HG02938 (cell line): ENCODE data around the gene SNAP47.

Source experiments
- ATAC-seq: cut with Tn5 transposase; IDR thresholded peaks from one replicate; pipeline ENCODE4 v1.9.1; 2021; ENCODE audit warnings: mild to moderate bottlenecking, moderate library complexity; ENCODE audit not compliant: unreplicated experiment

The SNAP47 gene

GRCh38 chr1:227748496-227749182 lies 13.4 kb downstream of the SNAP47 start:
- no peak for ATAC-seq

DNA sequence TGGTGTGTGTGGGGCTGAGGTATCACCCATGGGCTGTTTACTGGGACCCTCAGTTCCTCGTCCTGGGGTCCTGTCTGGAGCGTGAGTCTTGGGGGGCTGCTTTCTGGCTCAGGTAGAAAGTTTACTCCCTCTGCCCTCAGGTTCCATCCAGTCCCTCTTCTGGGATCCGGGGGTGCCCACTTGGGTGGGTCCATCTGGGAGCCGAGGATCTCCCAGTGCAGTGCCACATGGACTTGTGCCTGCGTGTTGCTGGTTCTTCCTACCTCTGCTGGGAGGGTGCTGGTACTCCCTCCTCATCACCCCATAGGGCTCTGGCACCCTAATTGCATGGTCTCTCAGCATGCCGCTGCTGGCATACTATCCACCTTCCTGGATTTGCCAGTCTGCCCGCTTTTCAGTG lies 14.0 kb downstream of the SNAP47 start:
- no peak for ATAC-seq

GRCh38 chr1:227749916-227750710 lies 14.9 kb downstream of the SNAP47 start:
- no peak for ATAC-seq

DNA sequence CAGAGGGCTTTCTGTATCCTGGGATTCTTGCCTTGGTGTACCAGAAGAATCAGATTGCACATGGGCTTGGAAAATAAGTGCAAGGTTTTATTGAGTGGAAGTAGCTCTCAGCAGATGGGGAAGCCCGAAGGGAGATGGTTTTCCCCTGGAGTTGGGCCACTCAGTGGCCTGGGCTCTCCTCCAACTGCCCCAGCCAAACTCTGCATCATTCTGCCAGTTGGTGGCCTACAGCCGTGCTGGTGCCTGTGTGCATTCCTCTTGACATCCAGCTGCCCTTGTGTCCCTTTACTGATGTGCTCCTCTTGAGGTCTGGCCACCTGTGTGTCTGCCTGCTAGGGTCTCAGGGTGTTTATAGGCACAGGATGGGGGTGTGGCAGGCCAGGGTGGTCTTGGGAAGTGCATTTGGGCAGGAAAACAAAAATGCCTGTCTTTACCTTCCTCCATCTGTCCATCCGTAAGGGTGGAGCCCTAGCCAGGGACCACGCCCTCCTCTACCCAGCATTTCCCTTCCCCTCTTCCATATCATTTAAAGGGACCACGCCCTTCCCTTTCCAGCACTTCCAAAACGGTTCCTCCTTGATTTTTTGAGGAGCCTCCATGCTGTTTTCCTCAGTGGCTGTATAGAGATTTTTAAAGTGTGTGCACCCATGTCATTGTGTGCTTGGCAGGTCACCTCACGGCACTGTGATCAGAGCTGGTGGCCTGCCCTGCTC lies 18.9 kb downstream of the SNAP47 start:
- ATAC-seq, result no peak

- no peak for ATAC-seq
These were observed 19.7 kb downstream of the SNAP47 start for GRCh38 chr1:227754958-227755357.

GRCh38 chr1:227756172-227756959 lies 21.1 kb downstream of the SNAP47 start:
- no peak for ATAC-seq

DNA sequence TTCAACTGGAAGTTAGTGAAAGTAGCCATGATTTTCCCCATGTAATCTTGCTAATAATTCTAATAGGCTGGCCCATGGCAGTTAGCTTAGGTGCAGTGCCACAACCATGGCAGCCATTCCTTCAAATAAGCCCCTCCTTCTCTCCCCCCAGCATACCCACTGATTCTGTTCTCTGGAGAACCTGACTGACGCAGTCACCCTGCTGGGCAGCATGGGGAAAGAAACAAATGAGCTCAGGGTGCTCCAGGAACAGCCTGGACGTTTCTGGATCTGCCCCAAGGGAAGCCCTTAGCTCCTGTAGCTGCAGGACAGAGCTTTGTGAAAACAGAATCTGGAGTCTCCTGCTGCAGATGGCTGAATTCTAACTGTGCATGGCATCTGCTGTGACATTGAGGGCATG lies 22.5 kb downstream of the SNAP47 start:
- ATAC-seq, result no peak

- peak; percentile 49 for ATAC-seq
These were observed 23.1 kb downstream of the SNAP47 start for GRCh38 chr1:227758366-227758765.

DNA sequence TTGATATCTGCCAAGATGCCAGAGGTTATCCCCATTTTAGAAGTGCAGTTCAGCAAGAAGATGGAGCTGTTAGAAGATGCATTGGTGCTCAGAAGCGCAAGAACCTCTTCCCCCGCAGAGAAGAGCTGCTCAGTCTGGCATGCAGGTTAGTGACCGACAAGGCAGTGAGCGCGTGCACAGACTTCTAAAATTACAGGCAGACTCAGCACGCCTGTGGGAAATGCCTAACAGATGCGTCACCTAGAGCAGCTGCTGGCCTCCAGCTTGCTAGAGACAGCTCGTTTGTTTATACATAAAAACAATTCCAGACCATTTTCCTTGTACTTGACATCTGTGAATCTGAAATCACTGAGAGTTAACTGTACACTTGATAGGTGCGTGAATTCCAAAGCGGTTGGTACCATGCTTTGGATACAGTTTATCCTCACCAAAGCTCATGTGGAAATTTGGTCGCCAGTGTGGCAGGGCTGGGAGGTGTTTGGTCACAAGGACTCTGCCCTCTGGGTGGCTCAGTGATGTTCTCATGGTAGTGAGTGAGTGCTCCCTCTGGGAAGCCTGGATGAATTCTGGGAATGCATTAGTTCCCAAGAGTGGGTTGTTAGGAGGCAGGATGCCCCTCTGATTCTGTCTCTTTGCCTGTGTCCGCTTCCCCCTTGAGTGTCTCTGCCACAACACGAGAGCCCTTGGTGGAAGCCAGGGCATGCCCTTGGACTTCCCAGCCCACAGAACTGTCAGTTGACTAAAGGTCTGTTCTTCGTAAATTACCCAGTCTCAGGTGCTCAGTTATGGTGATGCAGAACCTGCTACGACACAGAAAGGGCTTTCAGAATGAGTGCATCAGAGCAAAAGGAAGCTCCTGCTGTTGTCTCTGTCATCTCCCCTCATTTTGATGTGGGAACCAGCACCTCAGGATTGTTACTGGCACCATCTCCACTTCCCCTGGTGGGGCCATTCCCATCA lies 24.4 kb downstream of the SNAP47 start:
- ATAC-seq, result no peak

GRCh38 chr1:227760377-227760776 lies 25.1 kb downstream of the SNAP47 start:
- no peak for ATAC-seq

GRCh38 chr1:227761621-227762230 lies 26.5 kb downstream of the SNAP47 start:
- ATAC-seq, result no peak

GRCh38 chr1:227762231-227762911 lies 27.1 kb downstream of the SNAP47 start:
- ATAC-seq, result peak; percentile 81

- ATAC-seq, result no peak
These were observed 28.2 kb downstream of the SNAP47 start for GRCh38 chr1:227763246-227764018.

DNA sequence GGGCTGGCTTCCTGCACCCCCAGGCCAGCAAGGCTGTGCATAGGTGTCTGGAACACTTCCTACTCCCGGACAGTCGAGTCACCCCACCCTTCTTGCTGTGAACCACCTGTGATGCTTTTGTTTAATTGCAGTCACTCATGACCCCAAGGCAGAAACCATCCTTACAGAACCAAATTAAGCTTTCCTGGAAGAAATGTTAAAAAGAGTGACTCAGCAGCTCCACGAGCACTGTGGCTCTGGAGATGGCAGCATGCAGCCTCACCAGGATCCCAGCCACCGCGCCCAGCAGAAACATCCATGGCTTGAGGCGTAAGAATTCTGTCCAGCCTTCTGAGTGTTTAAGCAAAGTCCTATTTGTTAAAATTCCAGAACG lies 28.8 kb downstream of the SNAP47 start:
- ATAC-seq, result no peak

DNA sequence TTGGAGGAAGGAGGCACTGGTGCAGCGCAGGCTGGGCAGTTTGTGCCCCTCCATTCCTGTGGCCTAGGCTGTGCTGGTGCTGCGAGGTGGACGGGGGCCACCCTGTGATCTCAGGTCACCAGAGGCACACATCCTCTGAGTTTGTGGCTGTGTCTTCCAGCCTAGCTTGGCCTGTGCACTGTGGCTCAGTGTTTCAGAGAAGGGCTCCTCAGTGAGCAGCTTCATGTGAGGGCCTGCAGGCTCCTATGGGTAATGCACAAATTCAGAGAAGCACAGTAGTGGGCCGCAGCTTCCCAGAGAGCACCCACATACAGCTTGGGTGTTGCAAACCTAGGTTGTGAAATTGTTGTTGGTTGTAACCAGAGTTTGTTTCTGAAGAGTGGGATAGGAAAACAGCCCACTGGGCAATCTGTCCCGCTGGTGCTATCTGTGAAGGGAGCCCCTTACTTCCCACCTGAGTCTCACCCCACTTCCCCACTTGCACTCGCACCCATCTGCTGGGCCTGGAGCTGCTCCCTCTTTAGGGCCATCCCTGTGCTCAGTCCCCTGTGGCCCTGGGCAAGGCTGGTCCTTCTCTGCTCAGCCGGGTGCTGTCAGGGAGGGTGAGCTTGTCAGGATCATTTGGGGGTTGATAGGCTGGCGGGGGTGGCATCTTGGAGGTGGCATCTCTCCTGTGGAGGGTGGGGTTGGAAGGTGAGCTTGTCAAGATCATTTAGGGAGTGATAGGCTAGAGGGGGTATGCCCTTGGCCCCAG lies 30.2 kb downstream of the SNAP47 start:
- ATAC-seq, result no peak

- ATAC-seq, result no peak
These were observed 30.9 kb downstream of the SNAP47 start for GRCh38 chr1:227766015-227766634.

DNA sequence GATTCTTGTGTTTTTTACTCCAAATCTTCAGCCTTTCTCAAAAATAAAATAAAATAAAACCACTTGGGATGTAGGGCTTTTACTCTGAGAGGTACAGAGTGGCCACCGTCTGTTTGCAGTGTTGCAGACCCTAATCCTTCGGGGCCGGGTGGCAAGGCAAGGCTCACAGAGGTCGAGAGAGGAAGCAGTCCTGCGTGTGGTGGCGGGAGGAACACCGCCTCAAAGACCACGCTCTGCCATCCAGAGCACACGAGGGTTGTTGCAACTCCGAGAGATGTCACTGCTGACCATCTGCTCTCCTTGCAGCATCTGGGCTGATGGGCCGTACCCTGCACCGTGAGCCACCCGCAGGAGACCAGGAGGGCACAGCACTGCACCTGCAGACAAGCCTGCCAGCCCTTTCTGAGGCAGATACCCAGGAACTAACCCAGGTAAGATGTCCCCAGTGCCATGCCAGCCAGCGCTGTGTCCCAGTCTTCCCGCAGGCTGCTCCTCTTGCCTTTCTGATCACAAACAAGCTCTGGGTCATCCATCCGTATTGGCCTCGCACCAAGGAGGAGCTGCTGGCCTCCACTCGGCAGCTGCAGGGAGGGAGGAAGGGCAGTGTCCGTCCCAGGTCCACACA lies 31.5 kb downstream of the SNAP47 start:
- no peak for ATAC-seq
